Measurements from ENCODE around the gene RSRC2.

DNA sequence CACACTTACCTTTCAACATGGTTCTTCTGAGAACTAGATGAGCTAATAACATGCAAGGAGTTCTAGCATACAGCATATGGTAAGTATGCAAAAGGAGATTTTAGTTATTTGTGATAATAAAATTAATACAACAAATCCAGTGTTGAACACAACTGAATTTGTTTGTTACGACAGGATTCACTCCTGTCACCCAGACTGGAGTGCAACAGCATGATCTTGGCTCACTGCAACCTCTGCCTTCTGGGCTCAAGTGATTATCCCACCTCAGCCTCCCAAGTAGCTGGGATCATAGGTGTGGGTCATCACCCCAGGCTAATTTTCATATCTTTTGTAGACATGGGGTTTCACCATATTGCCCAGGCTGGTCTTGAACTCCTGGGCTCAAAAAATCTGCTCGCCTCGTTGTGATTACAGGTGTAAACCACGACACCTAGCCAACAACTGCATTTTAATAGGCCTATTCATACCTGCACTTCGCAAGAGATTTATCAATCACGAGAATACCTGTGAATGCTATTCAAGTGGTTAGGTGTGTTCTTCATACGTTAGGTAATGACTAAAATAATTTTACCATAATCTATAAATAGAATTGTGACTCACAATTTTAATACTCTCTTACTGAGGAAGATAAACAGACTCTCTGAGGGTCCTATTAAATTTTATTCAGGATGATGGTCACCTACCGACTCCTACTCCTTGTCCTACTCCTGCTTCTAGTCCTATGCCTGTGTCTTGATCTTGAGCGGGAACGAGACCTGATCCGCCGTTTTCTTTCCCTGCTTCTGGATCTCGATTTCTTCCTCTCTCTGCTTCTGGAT, 10.0 kb downstream of the RSRC2 start:
- TF ChIP-seq, protein P1, sequence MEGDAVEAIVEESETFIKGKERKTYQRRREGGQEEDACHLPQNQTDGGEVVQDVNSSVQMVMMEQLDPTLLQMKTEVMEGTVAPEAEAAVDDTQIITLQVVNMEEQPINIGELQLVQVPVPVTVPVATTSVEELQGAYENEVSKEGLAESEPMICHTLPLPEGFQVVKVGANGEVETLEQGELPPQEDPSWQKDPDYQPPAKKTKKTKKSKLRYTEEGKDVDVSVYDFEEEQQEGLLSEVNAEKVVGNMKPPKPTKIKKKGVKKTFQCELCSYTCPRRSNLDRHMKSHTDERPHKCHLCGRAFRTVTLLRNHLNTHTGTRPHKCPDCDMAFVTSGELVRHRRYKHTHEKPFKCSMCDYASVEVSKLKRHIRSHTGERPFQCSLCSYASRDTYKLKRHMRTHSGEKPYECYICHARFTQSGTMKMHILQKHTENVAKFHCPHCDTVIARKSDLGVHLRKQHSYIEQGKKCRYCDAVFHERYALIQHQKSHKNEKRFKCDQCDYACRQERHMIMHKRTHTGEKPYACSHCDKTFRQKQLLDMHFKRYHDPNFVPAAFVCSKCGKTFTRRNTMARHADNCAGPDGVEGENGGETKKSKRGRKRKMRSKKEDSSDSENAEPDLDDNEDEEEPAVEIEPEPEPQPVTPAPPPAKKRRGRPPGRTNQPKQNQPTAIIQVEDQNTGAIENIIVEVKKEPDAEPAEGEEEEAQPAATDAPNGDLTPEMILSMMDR (IDR thresholded peaks at IDR 0.05) = no peak
- no peak for TF ChIP-seq ZNF121 (CRISPR knock-in tag; IDR thresholded peaks at IDR 0.05)
